Measurements from ENCODE around the gene NPIPA5. TPM values are rescaled to one million over a fixed set of nuclear protein-coding genes. Genes with fewer than 3 reads are reported as not detected.

The NPIPA5 gene
- total and polyA plus RNA-seq, 2 of the 13 experiments (the other 11 are each of a cell fraction or from before 2014, with no cell fraction given) = 9.7 to 21.5 TPM

GRCh38 chr16:15427648-15428239 lies 49.6 kb upstream of the NPIPA5 start (continued):
- TF ChIP-seq ARID3A (IDR thresholded peaks at IDR 0.05; ENCODE audit: low read depth, low read length) = 0 out of 2 replicates have a peak, but pooled peaks have one; percentile 39
- no peak for TF ChIP-seq ZNF616 (CRISPR knock-in tag; IDR thresholded peaks at IDR 0.05; ENCODE audit: low read depth)
- TF ChIP-seq CTCF (CRISPR knock-in tag; IDR thresholded peaks at IDR 0.05) = peak; percentile 79
- peak; percentile 11; the same call in 1 of the 2 replicates for TF ChIP-seq PATZ1 (CRISPR knock-in tag; IDR thresholded peaks at IDR 0.05)
- no peak for TF ChIP-seq ELF1 (CRISPR knock-in tag; IDR thresholded peaks at IDR 0.05)
- no peak for TF ChIP-seq ZKSCAN5 (CRISPR knock-in tag; IDR thresholded peaks at IDR 0.05)
- TF ChIP-seq ZNF350 (CRISPR knock-in tag; IDR thresholded peaks at IDR 0.05; ENCODE audit: borderline replicate concordance, low read depth) = no peak
- no peak for TF ChIP-seq MIER2 (CRISPR knock-in tag; IDR thresholded peaks at IDR 0.05)
- no peak for TF ChIP-seq REL (CRISPR knock-in tag; conservative IDR thresholded peaks at IDR 0.05)
- TF ChIP-seq SOX6 (IDR thresholded peaks at IDR 0.05) = no peak
- TF ChIP-seq SOX6 (CRISPR knock-in tag; IDR thresholded peaks at IDR 0.05) = no peak
- TF ChIP-seq DMTF1 (CRISPR knock-in tag; IDR thresholded peaks at IDR 0.05) = no peak
- TF ChIP-seq KLF12 (CRISPR knock-in tag; IDR thresholded peaks at IDR 0.05; ENCODE audit: borderline replicate concordance) = no peak
- TF ChIP-seq XRCC5 (optimal IDR thresholded peaks at IDR 0.05; ENCODE audit: low read length) = peak; percentile 57
- no peak for TF ChIP-seq RFXANK (CRISPR knock-in tag; IDR thresholded peaks at IDR 0.05)
- no peak for TF ChIP-seq ZNF143 (CRISPR knock-in tag; IDR thresholded peaks at IDR 0.05)
- TF ChIP-seq RBM22 (optimal IDR thresholded peaks at IDR 0.05; ENCODE audit: low read length) = no peak
- TF ChIP-seq MBNL3 (CRISPR knock-in tag; conservative IDR thresholded peaks at IDR 0.05) = no peak
- TF ChIP-seq HIC2 (CRISPR knock-in tag; IDR thresholded peaks at IDR 0.05; ENCODE audit: low read depth) = no peak
- no peak for TF ChIP-seq ZNF768 (CRISPR knock-in tag; IDR thresholded peaks at IDR 0.05)
- TF ChIP-seq TSC22D2 (CRISPR knock-in tag; IDR thresholded peaks at IDR 0.05; ENCODE audit: borderline replicate concordance) = no peak
- no peak for TF ChIP-seq ZNF24 (IDR thresholded peaks at IDR 0.05)

Measured in HepG2 (cell line).